GM21390 (cell line): ENCODE results near the gene KREMEN1.
"Not testable (repeated sequence)": the region's sequence is repeated elsewhere in the genome, so short reads cannot be mapped to it uniquely, and the experiment has no call there.

Source experiments
- ATAC-seq: cut with Tn5 transposase; IDR thresholded peaks from one replicate; pipeline ENCODE4 v1.9.1; 2021; ENCODE audit not compliant: unreplicated experiment

Gene KREMEN1

GRCh38 chr22:29074276-29074772 lies 1.5 kb downstream of the KREMEN1 start:
- no peak for ATAC-seq

- no peak for ATAC-seq
Measured at GRCh38 chr22:29078036-29078868, 5.4 kb downstream of the KREMEN1 start.

GRCh38 chr22:29078869-29079207 lies 6.0 kb downstream of the KREMEN1 start:
- no peak for ATAC-seq

- ATAC-seq = no peak
Measured at GRCh38 chr22:29079218-29079901, 6.5 kb downstream of the KREMEN1 start.

- no peak for ATAC-seq
Measured at GRCh38 chr22:29080106-29080975, 7.5 kb downstream of the KREMEN1 start.

- no peak for ATAC-seq
Measured at GRCh38 chr22:29081517-29082236, 8.8 kb downstream of the KREMEN1 start.

GRCh38 chr22:29082826-29083545 lies 10.2 kb downstream of the KREMEN1 start:
- ATAC-seq = no peak

- ATAC-seq = not testable (repeated sequence)
Measured at GRCh38 chr22:29083576-29083932, 10.7 kb downstream of the KREMEN1 start.

- ATAC-seq = no peak
Measured at GRCh38 chr22:29083933-29084591, 11.2 kb downstream of the KREMEN1 start.

GRCh38 chr22:29087012-29087411 lies 14.2 kb downstream of the KREMEN1 start:
- ATAC-seq = no peak

GRCh38 chr22:29088809-29089208 lies 16.0 kb downstream of the KREMEN1 start:
- no peak for ATAC-seq

GRCh38 chr22:29089507-29089906 lies 16.7 kb downstream of the KREMEN1 start:
- ATAC-seq = no peak

GRCh38 chr22:29090039-29090438 lies 17.2 kb downstream of the KREMEN1 start:
- no peak for ATAC-seq

- no peak for ATAC-seq
Measured at GRCh38 chr22:29092243-29092642, 19.4 kb downstream of the KREMEN1 start.

GRCh38 chr22:29093030-29093429 lies 20.2 kb downstream of the KREMEN1 start:
- no peak for ATAC-seq

GRCh38 chr22:29093501-29094300 lies 20.9 kb downstream of the KREMEN1 start:
- no peak for ATAC-seq

- no peak for ATAC-seq
Measured at GRCh38 chr22:29095459-29095858, 22.6 kb downstream of the KREMEN1 start.

- ATAC-seq = no peak
Measured at GRCh38 chr22:29096736-29097669, 24.2 kb downstream of the KREMEN1 start.
